Measurements from ENCODE around the gene GNB5.

GNB5 gene

DNA sequence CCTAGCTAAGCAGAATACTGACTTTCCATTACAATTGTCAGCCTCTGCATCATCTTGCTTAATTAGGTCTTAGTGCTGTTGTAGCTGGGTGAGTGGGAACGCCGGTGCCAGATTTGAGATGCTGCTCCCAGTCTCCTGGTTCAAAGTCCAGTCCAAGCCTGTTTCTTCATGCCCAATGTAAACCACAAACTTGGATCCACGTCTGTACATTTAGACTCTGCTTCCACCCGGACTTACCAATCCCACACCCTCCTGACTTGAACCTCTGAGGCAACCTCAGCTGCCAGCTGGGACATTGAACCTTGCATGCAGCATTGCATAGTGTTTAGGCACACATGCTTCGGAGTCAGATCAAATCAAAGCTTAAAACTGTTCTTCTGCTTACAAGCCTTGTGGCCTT lies 121.6 kb downstream of the GNB5 start:
- H3K27me3 ChIP-seq (ENCODE audit: control insufficient read depth, insufficient read depth, low read length): no peaks in the 10 kb centered on the region
- H3K27ac ChIP-seq (ENCODE audit: low read depth, low read length): no peak overlapping the region
- peaks cover 7% of the 10 kb centered on the region; the same call in 1 of the 2 replicates for H3K4me1 ChIP-seq (ENCODE audit: control insufficient read depth, insufficient read depth, low read length)
- H3K4me3 ChIP-seq (ENCODE audit: low read depth, low read length): no peak overlapping the region
- H3K9me3 ChIP-seq (ENCODE audit: control insufficient read depth, insufficient read depth, low read length): no peaks in the 10 kb centered on the region
- peaks cover 9% of the 10 kb centered on the region for H3K36me3 ChIP-seq (ENCODE audit: control insufficient read depth, insufficient read depth, low read length)
- H3K9ac ChIP-seq (ENCODE audit: low read depth, low read length): no peak overlapping the region

DNA sequence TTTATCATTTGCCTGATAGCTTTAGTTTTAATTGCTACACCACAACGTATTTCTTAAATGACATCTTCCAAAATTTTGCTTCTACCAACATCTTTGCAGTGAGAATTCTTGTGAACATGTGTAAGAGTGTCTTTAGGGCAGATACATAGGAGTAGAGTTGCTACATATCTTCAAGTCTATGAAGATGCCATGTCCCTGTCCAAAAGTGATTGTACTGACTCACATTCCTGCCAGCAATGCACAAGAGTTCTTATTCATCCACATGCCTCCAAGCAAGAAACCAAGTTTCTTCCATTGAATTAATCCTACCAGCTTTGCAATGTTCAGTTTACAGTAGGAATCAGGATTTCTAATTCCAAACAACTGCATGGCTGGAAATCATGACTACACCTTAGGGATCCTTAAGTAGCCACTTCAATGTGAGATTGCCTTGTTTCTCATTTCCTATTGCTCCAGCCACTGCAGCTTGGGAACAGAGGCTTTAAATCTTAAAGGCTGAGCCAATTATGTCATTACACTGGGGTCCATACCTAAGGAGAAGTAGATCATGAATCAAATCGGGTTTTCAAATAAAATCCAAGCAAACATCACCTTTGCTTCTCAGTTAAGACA lies 123.1 kb downstream of the GNB5 start:
- Histone ChIP-seq H3K9ac (ENCODE audit: low read depth, low read length) (no peak overlapping the region), H3K27me3 (ENCODE audit: control insufficient read depth, insufficient read depth, low read length) (no peaks in the 10 kb centered on the region), H3K36me3 (ENCODE audit: control insufficient read depth, insufficient read depth, low read length) (peaks cover 20% of the 10 kb centered on the region), H3K9me3 (ENCODE audit: control insufficient read depth, insufficient read depth, low read length) (no peaks in the 10 kb centered on the region), H3K4me1 (ENCODE audit: control insufficient read depth, insufficient read depth, low read length) (peaks cover 7% of the 10 kb centered on the region; the same call in 1 of the 2 replicates), H3K4me3 (ENCODE audit: low read depth, low read length) (no peak overlapping the region), H3K27ac (ENCODE audit: low read depth, low read length) (no peak overlapping the region)

DNA sequence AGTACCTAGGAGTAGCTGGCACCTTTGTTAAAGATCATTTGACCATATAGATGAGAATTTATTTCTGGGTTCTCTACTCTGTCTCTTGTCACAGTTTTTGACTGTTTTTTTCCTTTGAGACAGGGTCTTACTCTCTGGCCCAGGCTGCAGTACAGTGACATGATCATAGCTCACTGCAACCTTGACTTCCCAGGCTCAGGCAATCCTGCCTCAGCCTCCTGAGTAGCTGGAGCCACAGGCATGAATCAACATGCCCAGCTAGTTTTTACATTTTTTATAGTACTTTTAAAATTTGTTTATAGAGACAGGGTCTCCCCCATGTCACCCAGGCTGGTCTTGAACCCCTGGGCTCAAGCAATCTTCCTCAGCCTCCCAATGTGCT lies 123.7 kb downstream of the GNB5 start:
- H3K9ac ChIP-seq (ENCODE audit: low read depth, low read length): no peak overlapping the region
- no peaks in the 10 kb centered on the region for H3K27me3 ChIP-seq (ENCODE audit: control insufficient read depth, insufficient read depth, low read length)
- no peaks in the 10 kb centered on the region for H3K9me3 ChIP-seq (ENCODE audit: control insufficient read depth, insufficient read depth, low read length)
- peaks cover 7% of the 10 kb centered on the region; the same call in 1 of the 2 replicates for H3K4me1 ChIP-seq (ENCODE audit: control insufficient read depth, insufficient read depth, low read length)
- no peak overlapping the region for H3K27ac ChIP-seq (ENCODE audit: low read depth, low read length)
- H3K4me3 ChIP-seq (ENCODE audit: low read depth, low read length): no peak overlapping the region
- peaks cover 26% of the 10 kb centered on the region for H3K36me3 ChIP-seq (ENCODE audit: control insufficient read depth, insufficient read depth, low read length)

DNA sequence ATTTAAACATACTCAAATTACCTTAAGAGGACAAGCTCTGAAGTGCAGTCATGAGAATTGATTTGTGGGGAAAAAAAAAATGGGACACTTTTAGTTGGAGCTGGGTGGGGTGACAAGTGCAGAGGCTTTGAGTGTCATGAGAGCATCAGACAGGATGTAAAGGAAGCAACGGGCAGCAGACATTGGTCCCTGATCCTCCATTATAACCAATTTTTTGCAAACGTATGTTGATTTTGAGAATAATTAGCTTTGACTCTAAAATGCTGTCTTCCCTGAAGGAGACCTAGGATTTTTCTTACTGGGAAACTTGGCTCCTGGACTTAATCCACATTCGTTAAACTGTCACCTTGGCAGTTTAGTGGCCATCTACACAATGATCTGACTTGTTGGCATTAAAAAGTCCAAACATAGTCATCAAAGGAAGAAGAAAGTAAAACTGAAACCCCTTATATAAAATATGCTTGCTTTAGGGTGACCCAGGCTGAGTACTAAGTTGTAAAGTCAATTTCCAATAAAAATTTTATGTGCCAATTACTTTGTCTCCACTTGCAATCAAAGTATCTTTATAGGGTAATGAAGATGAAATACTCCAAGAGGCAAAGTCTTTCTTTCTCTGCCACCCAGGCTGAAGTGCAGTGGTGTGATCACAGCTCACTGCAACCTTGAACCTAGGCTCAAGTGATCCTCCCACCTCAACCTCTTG lies 124.2 kb downstream of the GNB5 start:
- Histone ChIP-seq H3K4me1 (ENCODE audit: control insufficient read depth, insufficient read depth, low read length) (peaks cover 7% of the 10 kb centered on the region; the same call in 1 of the 2 replicates), H3K4me3 (ENCODE audit: low read depth, low read length) (no peak overlapping the region), H3K9me3 (ENCODE audit: control insufficient read depth, insufficient read depth, low read length) (no peaks in the 10 kb centered on the region), H3K27me3 (ENCODE audit: control insufficient read depth, insufficient read depth, low read length) (no peaks in the 10 kb centered on the region), H3K36me3 (ENCODE audit: control insufficient read depth, insufficient read depth, low read length) (peaks cover 31% of the 10 kb centered on the region), H3K9ac (ENCODE audit: low read depth, low read length) (no peak overlapping the region), H3K27ac (ENCODE audit: low read depth, low read length) (no peak overlapping the region)
